Left ventricle myocardium inferior (tissue), 1 donor: ENCODE data around the gene MRPS34. TPM values are rescaled to one million over a fixed set of nuclear protein-coding genes. Genes with fewer than 3 reads are reported as not detected.
A peak's percentile ranks its signal among the peaks of the same experiment; 100 is the strongest.

Source experiments
- DNase-seq: peaks from one replicate; pipeline ENCODE4 v3.0.0-alpha.2; 2020
- H3K27ac ChIP-seq: fragments of 200-600 bp; replicated peaks from 2 replicates; pipeline ENCODE4 v1.8.0; 2021
- H3K27me3 ChIP-seq: fragments of 200-600 bp; 2 replicates; pipeline ENCODE4 v1.8.0; 2021; ENCODE audit warnings: low read depth
- H3K36me3 ChIP-seq: fragments of 200-600 bp; 2 replicates; pipeline ENCODE4 v1.8.0; 2021
- H3K4me1 ChIP-seq: fragments of 200-600 bp; 2 replicates; pipeline ENCODE4 v1.8.0; 2021
- H3K4me3 ChIP-seq: fragments of 200-600 bp; 2 replicates; pipeline ENCODE4 v1.8.0; 2021; ENCODE audit warnings: mild to moderate bottlenecking, moderate library complexity
- H3K9me3 ChIP-seq: fragments of 200-600 bp; replicated peaks from 2 replicates; pipeline ENCODE4 v1.8.0; 2021
- intact Hi-C: fragments of 100-400 bp; cut with micrococcal nuclease; formaldehyde crosslinking; loops from one replicate; pipeline ENCODE4 v1.11.0; 2022
- total RNA-seq: library from RNA; stranded (reverse); fragmentation: NEBNext Ultra II Directional; extraction: Animal tissue kit (Norgen Biotek cat#: 25700); gene quantifications from one replicate; pipeline ENCODE4 v1.2.1, GENCODE V29; 2021
- TF ChIP-seq, protein P1 (sequence below): fragments of 200-600 bp; IDR thresholded peaks from 2 replicates; pipeline ENCODE4 v1.8.0; 2021; ENCODE audit warnings: antibody characterized with exemption, mild to moderate bottlenecking, borderline replicate concordance
- donor health status: DM: no; HTN: yes; CAD: no; lungs with severe emphysema.

Gene MRPS34
- total RNA-seq, 1 donor from 2014 or later = 78.0 TPM

DNA sequence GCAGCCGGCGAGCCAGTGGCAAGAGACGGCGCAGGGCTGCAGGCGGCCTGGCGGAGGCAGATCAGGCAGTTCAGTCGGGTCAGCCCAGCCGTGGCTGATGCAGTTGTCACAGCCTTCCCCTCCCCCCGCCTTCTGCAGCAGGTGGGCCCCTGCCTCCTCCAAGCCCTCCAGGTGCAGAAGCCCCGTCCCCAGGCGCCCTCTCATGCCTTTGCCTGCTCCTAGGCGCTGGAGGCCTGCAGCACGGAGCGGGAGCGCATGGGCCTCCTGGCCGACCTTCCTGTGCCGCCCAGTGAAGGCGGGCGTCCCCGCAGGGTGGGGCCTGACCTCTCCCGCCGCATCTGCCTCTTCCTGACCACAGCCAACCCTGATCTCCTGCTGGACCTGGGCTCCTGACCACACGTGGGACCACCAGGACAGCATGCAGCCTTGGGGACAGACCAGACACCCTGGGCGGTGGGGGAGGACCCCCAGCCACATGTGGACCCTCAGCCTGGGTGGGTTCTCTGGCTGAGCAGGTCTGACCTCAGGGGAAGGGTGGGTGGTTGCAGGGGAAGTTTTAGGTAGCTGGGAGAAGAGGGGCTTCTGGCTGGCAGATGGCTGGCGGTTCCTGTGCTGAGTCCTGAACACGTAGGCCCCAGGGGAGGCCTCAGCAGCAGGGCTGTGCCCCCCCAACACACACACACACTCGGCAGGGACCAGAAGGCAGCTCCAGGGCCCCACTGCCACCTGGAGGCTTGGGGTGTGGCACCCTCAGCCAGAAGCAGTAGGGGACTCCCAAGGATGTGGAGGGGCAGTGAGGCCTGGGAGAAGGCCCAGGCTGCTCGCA lies 3.1 kb upstream of the MRPS34 start:
- H3K36me3 ChIP-seq = peaks cover 57% of the 10 kb centered on the region
- TF ChIP-seq, protein P1, sequence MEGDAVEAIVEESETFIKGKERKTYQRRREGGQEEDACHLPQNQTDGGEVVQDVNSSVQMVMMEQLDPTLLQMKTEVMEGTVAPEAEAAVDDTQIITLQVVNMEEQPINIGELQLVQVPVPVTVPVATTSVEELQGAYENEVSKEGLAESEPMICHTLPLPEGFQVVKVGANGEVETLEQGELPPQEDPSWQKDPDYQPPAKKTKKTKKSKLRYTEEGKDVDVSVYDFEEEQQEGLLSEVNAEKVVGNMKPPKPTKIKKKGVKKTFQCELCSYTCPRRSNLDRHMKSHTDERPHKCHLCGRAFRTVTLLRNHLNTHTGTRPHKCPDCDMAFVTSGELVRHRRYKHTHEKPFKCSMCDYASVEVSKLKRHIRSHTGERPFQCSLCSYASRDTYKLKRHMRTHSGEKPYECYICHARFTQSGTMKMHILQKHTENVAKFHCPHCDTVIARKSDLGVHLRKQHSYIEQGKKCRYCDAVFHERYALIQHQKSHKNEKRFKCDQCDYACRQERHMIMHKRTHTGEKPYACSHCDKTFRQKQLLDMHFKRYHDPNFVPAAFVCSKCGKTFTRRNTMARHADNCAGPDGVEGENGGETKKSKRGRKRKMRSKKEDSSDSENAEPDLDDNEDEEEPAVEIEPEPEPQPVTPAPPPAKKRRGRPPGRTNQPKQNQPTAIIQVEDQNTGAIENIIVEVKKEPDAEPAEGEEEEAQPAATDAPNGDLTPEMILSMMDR = no peak
- intact Hi-C loops = no loop called here

DNA sequence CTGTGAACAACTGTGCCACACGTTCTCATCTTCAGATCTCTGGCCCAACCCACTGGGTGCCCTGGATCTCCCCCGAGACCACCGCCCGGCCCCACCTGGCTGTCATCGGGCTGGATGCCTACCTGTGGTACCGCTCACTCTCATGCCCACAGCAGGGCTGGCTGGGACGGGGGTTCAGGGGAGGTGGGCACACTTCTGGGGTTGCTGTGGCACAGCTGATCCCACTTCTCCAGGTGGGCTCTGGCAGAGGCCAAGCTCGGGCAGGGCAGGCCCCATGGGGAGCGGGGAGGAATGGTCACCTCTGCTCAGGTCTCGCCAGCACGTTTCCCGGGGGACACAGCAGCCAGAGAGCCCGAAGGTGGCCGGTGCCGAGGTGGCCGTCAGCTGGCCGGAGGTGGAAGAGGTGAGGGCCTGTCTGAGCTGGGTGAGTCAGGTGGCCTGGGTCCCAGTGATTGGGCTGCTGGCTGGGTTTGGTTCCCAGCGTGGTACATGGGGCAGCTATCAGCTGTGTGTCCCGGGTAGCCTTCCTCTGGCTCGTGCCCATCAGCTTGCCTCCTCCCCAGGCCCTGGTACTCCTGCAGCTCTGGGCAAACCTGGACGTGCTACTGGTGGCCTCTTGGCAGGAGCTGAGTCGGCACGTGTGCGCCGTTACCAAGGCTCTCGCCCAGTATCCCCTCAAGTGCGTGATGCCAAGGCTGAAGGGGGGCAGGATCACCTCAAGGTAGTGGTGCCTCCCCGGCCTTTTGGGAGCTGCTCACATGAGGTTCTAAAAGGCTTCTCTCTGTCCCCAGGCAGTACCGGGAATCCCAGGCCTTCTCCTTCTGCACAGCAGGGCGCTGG lies 2.3 kb upstream of the MRPS34 start:
- H3K27ac ChIP-seq = no peak overlapping the region
- no peaks in the 10 kb centered on the region for H3K27me3 ChIP-seq
- peaks cover 65% of the 10 kb centered on the region for H3K4me1 ChIP-seq
- H3K4me3 ChIP-seq = no peak overlapping the region
- DNase-seq = no peak
- H3K9me3 ChIP-seq = no peaks in the 10 kb centered on the region
- intact Hi-C loops = no loop called here
- H3K36me3 ChIP-seq = peaks cover 48% of the 10 kb centered on the region
- TF ChIP-seq, protein P1 = no peak

More for the DNA sequence above, 3.1 kb upstream of the MRPS34 start:
- Histone ChIP-seq H3K4me3 (no peak overlapping the region), H3K27ac (no peak overlapping the region), H3K4me1 (peaks cover 65% of the 10 kb centered on the region), H3K27me3 (no peaks in the 10 kb centered on the region), H3K9me3 (no peaks in the 10 kb centered on the region)
- no peak for DNase-seq

DNA sequence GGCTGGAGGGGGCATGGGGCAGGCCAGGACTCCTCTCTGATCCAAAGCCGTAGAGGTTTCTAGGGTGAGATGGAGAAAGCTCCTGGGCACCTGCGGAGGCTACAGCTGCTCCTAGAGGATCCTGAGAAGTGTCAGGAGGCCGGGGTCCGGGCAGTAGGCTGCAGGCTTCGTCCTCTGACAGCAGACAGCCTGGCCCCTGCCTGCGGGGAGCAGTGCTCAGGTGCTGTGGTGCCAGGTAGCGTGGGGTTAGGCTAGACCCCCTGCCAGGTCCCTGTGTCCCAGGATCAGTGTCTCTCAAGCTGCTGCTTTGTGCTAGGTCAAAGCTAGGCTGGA lies 1.5 kb upstream of the MRPS34 start:
- no peaks in the 10 kb centered on the region for H3K27me3 ChIP-seq
- peaks cover 65% of the 10 kb centered on the region for H3K4me1 ChIP-seq
- no peak for DNase-seq
- H3K4me3 ChIP-seq = peak overlapping the region; percentile 92
- H3K36me3 ChIP-seq = peaks cover 42% of the 10 kb centered on the region
- intact Hi-C loops = no loop called here
- TF ChIP-seq, protein P1 = no peak
- no peak overlapping the region for H3K27ac ChIP-seq
- H3K9me3 ChIP-seq = no peaks in the 10 kb centered on the region

DNA sequence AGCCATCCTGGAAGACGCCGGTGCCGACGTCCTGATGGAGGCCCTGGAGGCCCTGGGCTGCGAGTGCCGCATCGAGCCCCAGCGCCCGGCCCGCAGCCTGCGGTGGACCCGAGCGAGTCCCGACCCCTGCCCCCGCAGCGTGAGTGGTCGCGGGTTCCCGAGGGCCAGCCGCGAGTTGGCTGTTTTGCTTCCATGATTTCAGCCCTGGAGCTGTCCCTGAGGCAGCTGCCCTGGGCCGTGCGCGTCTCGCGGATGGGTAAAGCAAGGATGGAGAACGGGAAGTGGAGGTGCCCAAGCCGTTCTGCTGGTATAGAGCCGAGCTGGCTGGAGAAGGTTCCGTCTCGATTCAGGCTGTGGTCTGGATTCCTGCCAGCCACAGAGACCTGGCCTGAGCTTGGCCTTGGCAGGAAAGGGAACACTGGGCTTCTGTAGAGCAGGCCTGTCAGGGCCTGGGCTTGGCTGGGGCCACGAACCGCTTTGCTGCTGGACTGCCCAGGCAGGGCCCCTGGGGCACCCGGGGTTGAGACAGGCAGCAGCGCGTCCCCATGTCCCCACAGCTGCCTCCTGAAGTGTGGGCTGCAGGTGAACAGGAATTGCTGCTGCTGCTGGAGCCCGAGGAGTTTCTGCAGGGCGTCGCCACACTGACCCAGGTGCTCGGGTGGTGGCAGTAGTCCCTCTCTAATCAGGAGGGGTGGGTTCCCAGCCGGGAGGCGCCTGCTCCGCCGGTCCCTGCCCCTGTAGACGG lies 941 bp upstream of the MRPS34 start:
- peaks cover 65% of the 10 kb centered on the region for H3K4me1 ChIP-seq
- peak overlapping the region; percentile 92 for H3K4me3 ChIP-seq
- H3K36me3 ChIP-seq = peaks cover 43% of the 10 kb centered on the region
- peak overlapping the region; percentile 95 for H3K27ac ChIP-seq
- intact Hi-C loops = no loop called here
- no peak for DNase-seq
- TF ChIP-seq, protein P1 = no peak
- H3K9me3 ChIP-seq = no peaks in the 10 kb centered on the region
- H3K27me3 ChIP-seq = no peaks in the 10 kb centered on the region

DNA sequence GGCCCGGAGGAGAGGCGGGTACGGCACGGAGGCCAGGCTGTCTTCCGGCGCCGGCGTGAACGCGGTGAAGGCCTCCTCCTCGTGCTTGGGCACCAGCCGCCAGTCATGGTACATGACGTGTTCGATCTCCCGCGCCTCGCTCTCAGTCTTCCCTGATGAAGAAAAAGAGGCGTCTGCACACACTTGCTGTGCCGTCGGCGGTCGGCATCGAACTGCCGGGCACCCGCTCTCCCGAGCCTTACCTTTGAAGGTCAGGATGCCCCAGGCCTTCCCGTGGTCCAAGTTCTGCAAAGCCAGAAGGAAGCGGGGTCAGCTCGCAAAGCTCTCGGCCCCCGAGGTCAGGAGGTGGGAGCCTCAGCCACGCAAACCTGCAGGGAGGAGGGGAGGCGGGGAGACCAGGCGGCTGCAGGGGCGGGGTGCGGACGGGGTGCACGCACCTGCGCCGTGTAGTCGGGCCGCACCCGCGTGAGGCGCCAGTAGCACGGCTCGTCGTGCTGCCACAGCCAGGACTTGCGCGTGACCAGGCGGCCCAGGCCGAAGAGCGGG lies 499 bp downstream of the MRPS34 start, which contains the start of gene EME2:
TSS of gene EME2 (plus strand) at position 449 of the 546 bp plus-strand sequence. CDS start 418 bp downstream, outside the sequence.
- no peak for DNase-seq
- Histone ChIP-seq H3K27me3 (no peaks in the 10 kb centered on the region), H3K4me1 (peaks cover 65% of the 10 kb centered on the region)

More for the DNA sequence above, 499 bp downstream of the MRPS34 start, which contains the start of gene EME2:
- Histone ChIP-seq H3K36me3 (peaks cover 45% of the 10 kb centered on the region), H3K27ac (peak within 1 kb of the TSS; percentile 95), H3K9me3 (no peaks in the 10 kb centered on the region), H3K4me3 (peak within 1 kb of the TSS; percentile 92)
- intact Hi-C loops = no loop called here
- TF ChIP-seq, protein P1 = no peak
